Transverse colon (tissue), 4 donors: ENCODE data around the gene TCOF1. TPM values are rescaled to one million over a fixed set of nuclear protein-coding genes. Genes with fewer than 3 reads are reported as not detected.

Experiments
- DNase-seq: peaks from one replicate; pipeline ENCODE4 v3.0.0-alpha.2; 2019
- H3K27ac ChIP-seq, 4 donors: fragments of 200-600 bp; sonication (generic); 2 replicates each; pipeline ENCODE4 v1.5.1; 2016 to 2018; ENCODE audit warnings: inconsistent platforms in 4 of 4
- H3K27me3 ChIP-seq: fragments of 200-600 bp; sonication (generic); 2 replicates; pipeline ENCODE4 v1.5.1; 2017; ENCODE audit warnings: inconsistent platforms
- H3K36me3 ChIP-seq, 4 donors: fragments of 200-600 bp; sonication (generic); 2 replicates each; pipeline ENCODE4 v1.5.1; 2017 to 2019; ENCODE audit warnings: inconsistent platforms in 4 of 4
- H3K4me1 ChIP-seq, 4 donors: fragments of 200-600 bp; sonication (generic); 2 replicates each; pipeline ENCODE4 v1.5.1; 2017 to 2020; ENCODE audit warnings: inconsistent platforms in 4 of 4
- H3K4me3 ChIP-seq, 4 donors: fragments of 200-600 bp; sonication (generic); 1 replicate in 1 of 4; 2 replicates in 3 of 4; pipeline versions ENCODE4 v1.5.1 to v1.6.1; 2017 to 2019; ENCODE audit warnings: inconsistent platforms in 4 of 4
- H3K9me3 ChIP-seq, 2 donors: fragments of 200-600 bp; sonication (generic); 2 replicates each; pipeline ENCODE4 v1.5.1; 2017 to 2019; ENCODE audit warnings: inconsistent platforms in 2 of 2
- EP300 ChIP-seq: sonication (generic); formaldehyde crosslinking; IDR thresholded peaks from one replicate; pipeline ENCODE4 v1.6.1; 2017; ENCODE audit warnings: antibody characterized with exemption, low read depth
- POLR2A ChIP-seq: fragments of 450-650 bp; IDR thresholded peaks from one replicate; pipeline ENCODE4 v1.6.1; 2016; ENCODE audit warnings: antibody characterized with exemption, mild to moderate bottlenecking, moderate library complexity
- POLR2AphosphoS5 ChIP-seq, 3 donors: sonication (generic); formaldehyde crosslinking; IDR thresholded peaks; one replicate each; pipeline ENCODE4 v1.6.1; 2016; ENCODE audit warnings: antibody characterized with exemption in 3 of 3
- WGBS, 2 donors: methylation state at CpG; one replicate each; pipeline ENCODE4 v1.1.5; 2018; ENCODE audit warnings: low coverage in 1 of 2; 5-methylcytosine and 5-hydroxymethylcytosine counted together
- in situ Hi-C, 4 donors: fragments of 200-750 bp; cut with MboI; loops; one replicate each; pipeline versions ENCODE4 v1.15.0 to v1.15.1; 2017; ENCODE audit warnings: low sequenced_read_pairs in 3 of 4, low pct_ligation_motif_present in 1 of 4, low pct_unique_long_range_greater_than_20kb in 1 of 4
- intact Hi-C: fragments of 100-400 bp; cut with DNase I; formaldehyde crosslinking; loops from one replicate; pipeline ENCODE4 v1.15.1; 2023; ENCODE audit warnings: low total_unique reads
- total RNA-seq, 4 donors: library from RNA; depleted of rRNA; stranded (reverse); fragments of >200 nt; gene quantifications; one replicate each; pipeline ENCODE4 v1.1.0, GENCODE V29; 2016
- TF ChIP-seq, protein P1 (sequence below), 5 experiments: fragments of 200-600 bp in 3 of 5; fragments of 450-650 bp in 2 of 5; sonication (generic) in 3 of 5; IDR thresholded peaks; 1 replicate in 2 of 5; 2 replicates in 3 of 5; pipeline ENCODE4 v1.5.1; 2016 to 2017; ENCODE audit warnings: antibody characterized with exemption in 5 of 5, inconsistent platforms in 3 of 5, mild to moderate bottlenecking in 2 of 5, moderate library complexity in 1 of 5

The TCOF1 gene
- total RNA-seq, 4 donors from 2014 or later: 12.0 to 87.2 (median 31.3) TPM

GRCh38 chr5:150386024-150386855 lies 28.7 kb downstream of the TCOF1 start:
- Histone ChIP-seq H3K27me3 (no peaks in the 10 kb centered on the region), H3K4me1 (no peaks in the 10 kb centered on the region), H3K36me3 (peaks cover 0 to 41% (median 9%) of the 10 kb centered on the region in 4 donors), H3K9me3 (no peaks in the 10 kb centered on the region), H3K27ac (no peak overlapping the region), H3K4me3 (no peak overlapping the region)
- WGBS, 2 donors: 84 to 87% methylated on average over 6 to 15 of the region's 15 CpGs
- in situ Hi-C loops (no loop called here), intact Hi-C loops (no loop called here)
- no peak for DNase-seq
- TF ChIP-seq POLR2AphosphoS5 (IDR thresholded peaks at IDR 0.05): no peak
- TF ChIP-seq, protein P1, sequence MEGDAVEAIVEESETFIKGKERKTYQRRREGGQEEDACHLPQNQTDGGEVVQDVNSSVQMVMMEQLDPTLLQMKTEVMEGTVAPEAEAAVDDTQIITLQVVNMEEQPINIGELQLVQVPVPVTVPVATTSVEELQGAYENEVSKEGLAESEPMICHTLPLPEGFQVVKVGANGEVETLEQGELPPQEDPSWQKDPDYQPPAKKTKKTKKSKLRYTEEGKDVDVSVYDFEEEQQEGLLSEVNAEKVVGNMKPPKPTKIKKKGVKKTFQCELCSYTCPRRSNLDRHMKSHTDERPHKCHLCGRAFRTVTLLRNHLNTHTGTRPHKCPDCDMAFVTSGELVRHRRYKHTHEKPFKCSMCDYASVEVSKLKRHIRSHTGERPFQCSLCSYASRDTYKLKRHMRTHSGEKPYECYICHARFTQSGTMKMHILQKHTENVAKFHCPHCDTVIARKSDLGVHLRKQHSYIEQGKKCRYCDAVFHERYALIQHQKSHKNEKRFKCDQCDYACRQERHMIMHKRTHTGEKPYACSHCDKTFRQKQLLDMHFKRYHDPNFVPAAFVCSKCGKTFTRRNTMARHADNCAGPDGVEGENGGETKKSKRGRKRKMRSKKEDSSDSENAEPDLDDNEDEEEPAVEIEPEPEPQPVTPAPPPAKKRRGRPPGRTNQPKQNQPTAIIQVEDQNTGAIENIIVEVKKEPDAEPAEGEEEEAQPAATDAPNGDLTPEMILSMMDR (IDR thresholded peaks at IDR 0.05): no peak
- no peak for TF ChIP-seq EP300
- no peak for TF ChIP-seq POLR2A

GRCh38 chr5:150389531-150390266 lies 32.2 kb downstream of the TCOF1 start:
- Histone ChIP-seq H3K36me3 (peaks cover 0 to 44% (median 13%) of the 10 kb centered on the region in 4 donors), H3K27ac (no peak overlapping the region), H3K4me1 (no peaks in the 10 kb centered on the region), H3K4me3 (no peak overlapping the region), H3K9me3 (no peaks in the 10 kb centered on the region), H3K27me3 (no peaks in the 10 kb centered on the region)
- WGBS, 2 donors: 65 to 85% methylated on average over 2 to 13 of the region's 13 CpGs
- intact Hi-C loops: no loop called here
- no peak for DNase-seq
- in situ Hi-C loops: no loop called here
- TF ChIP-seq EP300: no peak
- no peak for TF ChIP-seq POLR2A
- no peak for TF ChIP-seq POLR2AphosphoS5 (IDR thresholded peaks at IDR 0.05)
- TF ChIP-seq, protein P1 (IDR thresholded peaks at IDR 0.05): no peak

DNA sequence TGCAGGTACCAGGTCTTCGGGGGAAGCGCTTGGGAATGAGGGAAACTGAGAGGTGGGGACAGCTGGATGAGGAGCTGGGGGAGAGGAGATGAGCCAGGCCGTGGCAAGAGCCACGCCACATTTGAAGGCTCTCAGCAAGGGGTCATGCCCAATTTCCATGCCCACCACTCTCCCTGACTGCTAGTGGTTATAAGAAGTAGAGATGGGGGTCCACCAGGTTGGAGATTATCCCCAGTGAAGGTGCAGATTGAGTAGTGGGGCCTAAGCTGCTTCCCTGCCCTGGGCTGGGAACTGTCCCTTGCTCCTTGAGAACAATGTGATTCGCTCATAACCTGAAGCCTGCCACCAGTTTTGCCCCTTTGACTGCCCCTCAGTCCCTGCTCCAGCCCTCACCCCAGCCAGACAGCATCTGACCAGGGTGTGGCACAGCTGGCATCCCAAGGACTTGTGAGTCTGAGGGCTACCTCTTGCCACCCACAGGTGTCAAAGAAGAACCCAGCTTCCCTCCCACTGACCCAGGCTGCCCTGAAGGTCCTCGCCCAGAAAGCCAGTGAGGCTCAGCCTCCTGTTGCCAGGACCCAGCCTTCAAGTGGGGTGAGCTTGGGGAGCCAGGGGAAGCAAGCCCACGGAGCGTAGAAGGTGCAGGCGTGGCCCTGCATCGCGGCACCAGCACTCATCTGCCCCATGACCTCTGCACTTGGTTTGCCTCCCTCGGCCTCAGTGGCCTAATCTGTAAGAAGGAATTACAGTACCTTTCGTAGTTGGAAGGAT lies 33.8 kb downstream of the TCOF1 start:
- DNase-seq: no peak
- in situ Hi-C loops: no loop called here
- intact Hi-C loops: no loop called here
- H3K4me1 ChIP-seq: no peaks in the 10 kb centered on the region
- H3K27me3 ChIP-seq: no peaks in the 10 kb centered on the region
- no peak overlapping the region for H3K27ac ChIP-seq
- H3K9me3 ChIP-seq: no peaks in the 10 kb centered on the region
- WGBS, 2 donors: 93% methylated on average over 13 of the region's 13 CpGs; no CpG with 5 or more reads in 1 of the 2 donors
- peaks cover 0 to 51% (median 14%) of the 10 kb centered on the region in 4 donors for H3K36me3 ChIP-seq
- TF ChIP-seq, protein P1 (IDR thresholded peaks at IDR 0.05): no peak
- TF ChIP-seq POLR2AphosphoS5 (IDR thresholded peaks at IDR 0.05) (no peak), EP300 (no peak), POLR2A (no peak)
- no peak overlapping the region for H3K4me3 ChIP-seq

GRCh38 chr5:150391986-150392385 lies 34.5 kb downstream of the TCOF1 start:
- Histone ChIP-seq H3K4me3 (no peak overlapping the region), H3K36me3 (peaks cover 0 to 51% (median 15%) of the 10 kb centered on the region in 4 donors), H3K27ac (no peak overlapping the region), H3K27me3 (no peaks in the 10 kb centered on the region), H3K9me3 (no peaks in the 10 kb centered on the region), H3K4me1 (no peaks in the 10 kb centered on the region)
- TF ChIP-seq, protein P1 (IDR thresholded peaks at IDR 0.05): no peak
- TF ChIP-seq EP300 (no peak), POLR2AphosphoS5 (IDR thresholded peaks at IDR 0.05) (no peak), POLR2A (no peak)
- 100% methylated on average over 3 of the region's 3 CpGs; no CpG with 5 or more reads in 1 of the 2 donors for WGBS, 2 donors
- intact Hi-C loops (no loop called here), in situ Hi-C loops (no loop called here)
- DNase-seq: no peak
